ENCODE measurements around the gene KEL.

KEL gene

GRCh38 chr7:142899661-142900060 is 62.5 kb downstream of the KEL start:
- TF ChIP-seq, protein P1, sequence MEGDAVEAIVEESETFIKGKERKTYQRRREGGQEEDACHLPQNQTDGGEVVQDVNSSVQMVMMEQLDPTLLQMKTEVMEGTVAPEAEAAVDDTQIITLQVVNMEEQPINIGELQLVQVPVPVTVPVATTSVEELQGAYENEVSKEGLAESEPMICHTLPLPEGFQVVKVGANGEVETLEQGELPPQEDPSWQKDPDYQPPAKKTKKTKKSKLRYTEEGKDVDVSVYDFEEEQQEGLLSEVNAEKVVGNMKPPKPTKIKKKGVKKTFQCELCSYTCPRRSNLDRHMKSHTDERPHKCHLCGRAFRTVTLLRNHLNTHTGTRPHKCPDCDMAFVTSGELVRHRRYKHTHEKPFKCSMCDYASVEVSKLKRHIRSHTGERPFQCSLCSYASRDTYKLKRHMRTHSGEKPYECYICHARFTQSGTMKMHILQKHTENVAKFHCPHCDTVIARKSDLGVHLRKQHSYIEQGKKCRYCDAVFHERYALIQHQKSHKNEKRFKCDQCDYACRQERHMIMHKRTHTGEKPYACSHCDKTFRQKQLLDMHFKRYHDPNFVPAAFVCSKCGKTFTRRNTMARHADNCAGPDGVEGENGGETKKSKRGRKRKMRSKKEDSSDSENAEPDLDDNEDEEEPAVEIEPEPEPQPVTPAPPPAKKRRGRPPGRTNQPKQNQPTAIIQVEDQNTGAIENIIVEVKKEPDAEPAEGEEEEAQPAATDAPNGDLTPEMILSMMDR (IDR thresholded peaks at IDR 0.05; ENCODE audit: insufficient read depth, missing control alignments): no peak
- no peak for DNase-seq (ENCODE audit: insufficient read length, low spot score)
- no peak for FAIRE-seq

- no peak for FAIRE-seq
- no peak for DNase-seq (ENCODE audit: insufficient read length, low spot score)
- TF ChIP-seq, protein P1 (IDR thresholded peaks at IDR 0.05; ENCODE audit: insufficient read depth, missing control alignments): no peak
These were observed 63.6 kb downstream of the KEL start for GRCh38 chr7:142898377-142899170.

GRCh38 chr7:142897691-142898090 is 64.5 kb downstream of the KEL start:
- TF ChIP-seq, protein P1 (IDR thresholded peaks at IDR 0.05; ENCODE audit: insufficient read depth, missing control alignments): no peak
- DNase-seq (ENCODE audit: insufficient read length, low spot score) (no peak), FAIRE-seq (no peak)

DNA sequence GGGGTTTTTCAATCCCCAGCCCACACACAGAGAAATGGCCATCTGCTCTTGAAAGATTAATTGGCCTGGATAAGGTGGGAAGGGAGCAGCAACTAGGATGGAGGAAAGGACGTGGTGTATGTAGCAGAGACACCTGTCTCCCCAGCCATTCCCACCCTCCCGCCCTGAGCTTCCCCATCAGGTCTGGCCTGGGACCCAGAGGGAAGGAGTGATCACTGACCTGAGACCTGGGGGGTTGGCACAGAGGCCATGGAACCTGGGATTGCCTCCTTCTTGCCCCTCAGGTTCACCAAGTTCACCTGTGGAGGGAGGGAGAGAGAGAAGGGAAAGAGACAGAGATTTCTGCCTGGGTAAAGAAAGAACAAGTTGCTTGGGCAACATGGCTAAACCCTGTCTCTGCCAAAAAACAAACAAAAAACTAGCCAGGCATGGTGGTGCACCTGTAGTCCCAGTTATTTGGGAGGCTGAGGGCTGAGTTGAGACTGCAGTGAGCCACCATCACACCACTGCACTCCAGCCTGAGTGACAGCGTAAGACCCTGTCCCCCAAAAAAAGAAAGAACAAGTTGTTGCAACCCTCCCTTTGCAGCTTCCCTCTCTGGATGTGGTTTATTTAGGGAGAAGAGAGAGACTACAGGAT is 65.3 kb downstream of the KEL start:
- no peak for FAIRE-seq
- TF ChIP-seq, protein P1 (IDR thresholded peaks at IDR 0.05; ENCODE audit: insufficient read depth, missing control alignments): no peak

DNA sequence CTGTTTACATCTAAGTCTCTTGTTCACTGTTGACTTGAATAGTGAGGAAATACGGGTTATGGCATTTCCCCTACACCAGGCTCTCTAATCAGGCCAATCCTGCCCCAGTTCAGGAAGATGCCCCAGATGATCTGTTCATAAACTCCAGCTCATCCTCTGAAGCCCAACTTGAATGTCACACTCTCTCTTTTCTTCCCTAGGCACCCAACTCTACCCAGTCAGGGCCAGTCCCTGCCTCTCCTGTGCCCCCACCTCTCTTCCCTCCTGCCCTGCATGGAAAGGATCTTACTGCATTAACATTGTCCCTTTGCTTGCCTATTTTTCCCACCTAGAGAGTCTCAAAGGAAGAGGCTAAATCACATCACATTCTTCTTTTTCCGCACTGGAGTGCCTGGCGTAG is 66.0 kb downstream of the KEL start:
- TF ChIP-seq, protein P1 (IDR thresholded peaks at IDR 0.05; ENCODE audit: insufficient read depth, missing control alignments): no peak
- no peak for FAIRE-seq

More for the DNA sequence above, 65.3 kb downstream of the KEL start:
- DNase-seq (ENCODE audit: insufficient read length, low spot score): no peak

GRCh38 chr7:142894985-142895593 is 67.1 kb downstream of the KEL start:
- DNase-seq (ENCODE audit: insufficient read length, low spot score) (no peak), FAIRE-seq (no peak)
- TF ChIP-seq, protein P1 (IDR thresholded peaks at IDR 0.05; ENCODE audit: insufficient read depth, missing control alignments): no peak

More for the DNA sequence above, 66.0 kb downstream of the KEL start:
- DNase-seq (ENCODE audit: insufficient read length, low spot score): no peak
